PC-3 (cell line): ENCODE measurements around the gene GINS1.

Source experiments
- CTCF ChIP-seq: fragments of 300-600 bp; sonication (generic); conservative IDR thresholded peaks from 2 replicates; pipeline ENCODE4 v1.5.1; 2017; ENCODE audit warnings: antibody characterized with exemption, low read depth, mild to moderate bottlenecking, low read length
- EZH2 ChIP-seq: fragments of 300-600 bp; sonication (generic); IDR thresholded peaks from one replicate; pipeline ENCODE4 v1.6.1; 2017; ENCODE audit warnings: antibody characterized with exemption, mild to moderate bottlenecking, low read length; ENCODE audit not compliant: unreplicated experiment
- EZH2phosphoT487 ChIP-seq: fragments of 300-600 bp; sonication (generic); IDR thresholded peaks from 2 replicates; pipeline ENCODE4 v1.6.1; 2018; ENCODE audit warnings: mild to moderate bottlenecking, antibody characterized with exemption, low read length, borderline replicate concordance

GRCh38 chr20:25493748-25494505 lies 86.5 kb downstream of the GINS1 start:
- TF ChIP-seq CTCF: no peak
- no peak for TF ChIP-seq EZH2
- TF ChIP-seq EZH2phosphoT487: no peak
